HepG2 (cell line): ENCODE data around the gene SF3B6.

Experiments
- ATF4 ChIP-seq, 2 experiments: fragments of 450-650 bp in 1 of 2; sonication (generic) in 1 of 2; formaldehyde crosslinking; IDR thresholded peaks; 2 replicates each; pipeline versions ENCODE4 v1.5.0 to v1.8.0; 2020 to 2022; ENCODE audit warnings: mild to moderate bottlenecking in 1 of 2, missing genetic modification reagents in 1 of 2
- POLR2A ChIP-seq, 2 experiments: IDR thresholded peaks; 2 replicates each; pipeline ENCODE4 v1.6.1; 2011; ENCODE audit warnings: low read depth in 2 of 2, low read length in 2 of 2, mild to moderate bottlenecking in 1 of 2, moderate library complexity in 1 of 2; ENCODE audit not compliant: insufficient read depth in 1 of 2
- SNAPC4 ChIP-seq: sonication (generic); formaldehyde crosslinking; IDR thresholded peaks from 2 replicates; pipeline ENCODE4 v1.4.0; 2020; ENCODE audit warnings: mild to moderate bottlenecking, missing genetic modification reagents

GRCh38 chr2:24106786-24107185 lies 30.7 kb upstream of the SF3B6 start:
- TF ChIP-seq POLR2A (IDR thresholded peaks at IDR 0.05; ENCODE audit: insufficient read depth in 1 of 2, low read depth in 2 of 2, low read length in 2 of 2), result no peak
- TF ChIP-seq SNAPC4, result no peak
- no peak for TF ChIP-seq ATF4 (CRISPR knock-in tag; IDR thresholded peaks at IDR 0.05)
